Erythroblast (primary cell): Measurements from ENCODE around the gene RMRP.

ENCODE experiments used
- GATA1 ChIP-seq: IDR thresholded peaks from 2 replicates; pipeline ENCODE4 v1.6.1; 2011; ENCODE audit warnings: low read depth, mild to moderate bottlenecking, control low read depth, low read length, moderate library complexity
- POLR2A ChIP-seq: IDR thresholded peaks from 2 replicates; pipeline ENCODE4 v1.6.1; 2011; ENCODE audit warnings: mild to moderate bottlenecking, low read length

DNA sequence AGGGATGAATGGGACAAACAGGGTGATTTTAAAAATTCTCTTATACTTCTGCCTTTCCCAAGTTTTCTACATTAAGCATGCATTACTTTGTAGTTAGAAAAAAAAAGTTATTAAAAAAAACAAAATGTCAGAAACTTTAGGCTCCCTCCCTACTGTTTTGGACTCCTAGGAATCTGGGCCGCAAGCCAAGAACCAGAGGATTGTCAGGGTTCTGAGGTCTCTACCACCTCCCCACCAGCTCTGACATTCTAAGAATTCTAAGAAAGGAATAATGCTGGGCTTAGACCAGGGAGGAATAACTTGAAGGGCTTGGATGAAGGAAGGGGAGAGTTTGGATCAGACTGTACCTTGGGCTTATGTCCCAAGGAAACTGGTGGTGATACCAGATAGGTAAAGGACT lies 8.2 kb upstream of the RMRP start:
- TF ChIP-seq POLR2A (no peak), GATA1 (no peak)
